ENCODE measurements around the gene DAPK3.
"Not testable (repeated sequence)": the region's sequence is repeated elsewhere in the genome, so short reads cannot be mapped to it uniquely, and the experiment has no call there.

The DAPK3 gene

GRCh38 chr19:4000798-4001197 is 29.9 kb upstream of the DAPK3 start:
- DNase-seq = not testable (repeated sequence)

- DNase-seq = not testable (repeated sequence)
Measured at GRCh38 chr19:3998667-3999412, 27.9 kb upstream of the DAPK3 start.

- no peak for DNase-seq
Measured at GRCh38 chr19:3995607-3996006, 24.7 kb upstream of the DAPK3 start.

- no peak for DNase-seq
Measured at GRCh38 chr19:3990815-3991117, 19.9 kb upstream of the DAPK3 start.

GRCh38 chr19:3987619-3988371 is 16.9 kb upstream of the DAPK3 start:
- peak; percentile 89 for DNase-seq

- DNase-seq = peak; percentile 43
Measured at GRCh38 chr19:3986260-3987041, 15.6 kb upstream of the DAPK3 start.

- peak; percentile 41 for DNase-seq
Measured at GRCh38 chr19:3985643-3986259, 14.9 kb upstream of the DAPK3 start.

- peak; percentile 95 for DNase-seq
Measured at GRCh38 chr19:3984908-3985642, 14.2 kb upstream of the DAPK3 start, which contains the start of gene EEF2. EEF2 (minus strand) TSS chr19:3985463; CDS start chr19:3985380, 83 bp downstream.

- DNase-seq = no peak
Measured at GRCh38 chr19:3984584-3984907, 13.6 kb upstream of the DAPK3 start.

- DNase-seq = no peak
Measured at GRCh38 chr19:3983936-3984583, 13.2 kb upstream of the DAPK3 start.

GRCh38 chr19:3983542-3983914 is 12.6 kb upstream of the DAPK3 start:
- no peak for DNase-seq

GRCh38 chr19:3982701-3983541 is 12.0 kb upstream of the DAPK3 start:
- DNase-seq = no peak

- DNase-seq = no peak
Measured at GRCh38 chr19:3981736-3982681, 11.1 kb upstream of the DAPK3 start.

GRCh38 chr19:3981373-3981735 is 10.5 kb upstream of the DAPK3 start:
- no peak for DNase-seq

- peak; percentile 30 for DNase-seq
Measured at GRCh38 chr19:3980353-3981251, 9.7 kb upstream of the DAPK3 start.

GRCh38 chr19:3979674-3980352 is 8.9 kb upstream of the DAPK3 start:
- peak; percentile 38 for DNase-seq

GRCh38 chr19:3979289-3979673 is 8.4 kb upstream of the DAPK3 start:
- peak; percentile 25 for DNase-seq

- DNase-seq = no peak
Measured at GRCh38 chr19:3978145-3978544, 7.2 kb upstream of the DAPK3 start.

Measured in right forelimb (tissue), 1 donor.